Breast epithelium (tissue), 4 donors: ENCODE measurements around the gene OSTN. TPM values are rescaled to one million over a fixed set of nuclear protein-coding genes. Genes with fewer than 3 reads are reported as not detected.

Experiments
- DNase-seq, 2 donors: peaks; one replicate each; pipeline ENCODE4 v3.0.0-alpha.2; 2019; ENCODE audit warnings: low spot score in 2 of 2
- H3K27ac ChIP-seq, 2 donors: fragments of 200-600 bp; sonication (generic) in 1 of 2; one replicate each; pipeline ENCODE4 v1.5.1; 2016 to 2019; ENCODE audit warnings: mild to moderate bottlenecking in 1 of 2
- H3K27me3 ChIP-seq, 2 donors: fragments of 200-600 bp; sonication (generic) in 1 of 2; one replicate each; pipeline versions ENCODE4 v1.5.1 to v1.6.0; 2017 to 2019; ENCODE audit warnings: control low read depth in 1 of 2, mild to moderate bottlenecking in 1 of 2
- H3K36me3 ChIP-seq: fragments of 200-600 bp; one replicate; pipeline ENCODE4 v1.5.1; 2019
- H3K4me1 ChIP-seq, 2 donors: fragments of 200-600 bp; sonication (generic); one replicate each; pipeline ENCODE4 v1.5.1; 2016 to 2019; ENCODE audit warnings: control low read depth in 1 of 2
- H3K4me3 ChIP-seq, 3 donors: fragments of 200-600 bp; sonication (generic); 1 replicate in 2 of 3; 2 replicates in 1 of 3; pipeline ENCODE4 v1.5.1; 2016 to 2019; ENCODE audit warnings: mild to moderate bottlenecking in 3 of 3, moderate library complexity in 2 of 3
- H3K9me3 ChIP-seq, 2 donors: fragments of 200-600 bp; sonication (generic) in 1 of 2; one replicate each; pipeline ENCODE4 v1.5.1; 2016 to 2019; ENCODE audit warnings: control low read depth in 1 of 2
- POLR2A ChIP-seq: fragments of 450-650 bp; IDR thresholded peaks from one replicate; pipeline ENCODE4 v1.6.1; 2016; ENCODE audit warnings: antibody characterized with exemption, mild to moderate bottlenecking, moderate library complexity
- POLR2AphosphoS5 ChIP-seq, 3 donors: sonication (generic); formaldehyde crosslinking; IDR thresholded peaks; one replicate each; pipeline ENCODE4 v1.6.1; 2017; ENCODE audit warnings: antibody characterized with exemption in 3 of 3
- intact Hi-C: fragments of 100-400 bp; cut with DNase I; formaldehyde crosslinking; loops from one replicate; pipeline ENCODE4 v1.15.1; 2023; ENCODE audit warnings: low total_unique reads
- total RNA-seq, 3 donors: library from RNA; depleted of rRNA; stranded (reverse); fragments of >200 nt; gene quantifications; one replicate each; pipeline ENCODE4 v1.1.0, GENCODE V29; 2016
- TF ChIP-seq, protein P1 (sequence below), 3 donors: fragments of 450-650 bp; IDR thresholded peaks; one replicate each; pipeline ENCODE4 v1.5.1; 2016 to 2017; ENCODE audit warnings: antibody characterized with exemption in 3 of 3, mild to moderate bottlenecking in 3 of 3, moderate library complexity in 3 of 3

The OSTN gene
- total RNA-seq, 3 donors from 2014 or later = 2.5 TPM; not detected in 2

GRCh38 chr3:191282251-191283185, 83.5 kb downstream of the OSTN start:
- H3K36me3 ChIP-seq = no peaks in the 10 kb centered on the region
- H3K27me3 ChIP-seq = no peaks in the 10 kb centered on the region
- no peak for TF ChIP-seq POLR2A
- TF ChIP-seq, protein P1, sequence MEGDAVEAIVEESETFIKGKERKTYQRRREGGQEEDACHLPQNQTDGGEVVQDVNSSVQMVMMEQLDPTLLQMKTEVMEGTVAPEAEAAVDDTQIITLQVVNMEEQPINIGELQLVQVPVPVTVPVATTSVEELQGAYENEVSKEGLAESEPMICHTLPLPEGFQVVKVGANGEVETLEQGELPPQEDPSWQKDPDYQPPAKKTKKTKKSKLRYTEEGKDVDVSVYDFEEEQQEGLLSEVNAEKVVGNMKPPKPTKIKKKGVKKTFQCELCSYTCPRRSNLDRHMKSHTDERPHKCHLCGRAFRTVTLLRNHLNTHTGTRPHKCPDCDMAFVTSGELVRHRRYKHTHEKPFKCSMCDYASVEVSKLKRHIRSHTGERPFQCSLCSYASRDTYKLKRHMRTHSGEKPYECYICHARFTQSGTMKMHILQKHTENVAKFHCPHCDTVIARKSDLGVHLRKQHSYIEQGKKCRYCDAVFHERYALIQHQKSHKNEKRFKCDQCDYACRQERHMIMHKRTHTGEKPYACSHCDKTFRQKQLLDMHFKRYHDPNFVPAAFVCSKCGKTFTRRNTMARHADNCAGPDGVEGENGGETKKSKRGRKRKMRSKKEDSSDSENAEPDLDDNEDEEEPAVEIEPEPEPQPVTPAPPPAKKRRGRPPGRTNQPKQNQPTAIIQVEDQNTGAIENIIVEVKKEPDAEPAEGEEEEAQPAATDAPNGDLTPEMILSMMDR (IDR thresholded peaks at IDR 0.05) = no peak
- no peak for TF ChIP-seq POLR2AphosphoS5 (IDR thresholded peaks at IDR 0.05)
- DNase-seq = no peak
- intact Hi-C loops = no loop called here
- no peaks in the 10 kb centered on the region for H3K4me1 ChIP-seq
- H3K27ac ChIP-seq = no peak overlapping the region
- no peaks in the 10 kb centered on the region for H3K9me3 ChIP-seq
- no peak overlapping the region for H3K4me3 ChIP-seq

GRCh38 chr3:191283400-191283799, 84.4 kb downstream of the OSTN start:
- no peaks in the 10 kb centered on the region for H3K36me3 ChIP-seq
- no peaks in the 10 kb centered on the region for H3K9me3 ChIP-seq
- intact Hi-C loops = no loop called here
- no peak for DNase-seq
- no peak overlapping the region for H3K4me3 ChIP-seq
- no peaks in the 10 kb centered on the region for H3K27me3 ChIP-seq
- H3K27ac ChIP-seq = no peak overlapping the region
- no peaks in the 10 kb centered on the region for H3K4me1 ChIP-seq
- TF ChIP-seq POLR2AphosphoS5 (IDR thresholded peaks at IDR 0.05) (no peak), POLR2A (no peak)

DNA sequence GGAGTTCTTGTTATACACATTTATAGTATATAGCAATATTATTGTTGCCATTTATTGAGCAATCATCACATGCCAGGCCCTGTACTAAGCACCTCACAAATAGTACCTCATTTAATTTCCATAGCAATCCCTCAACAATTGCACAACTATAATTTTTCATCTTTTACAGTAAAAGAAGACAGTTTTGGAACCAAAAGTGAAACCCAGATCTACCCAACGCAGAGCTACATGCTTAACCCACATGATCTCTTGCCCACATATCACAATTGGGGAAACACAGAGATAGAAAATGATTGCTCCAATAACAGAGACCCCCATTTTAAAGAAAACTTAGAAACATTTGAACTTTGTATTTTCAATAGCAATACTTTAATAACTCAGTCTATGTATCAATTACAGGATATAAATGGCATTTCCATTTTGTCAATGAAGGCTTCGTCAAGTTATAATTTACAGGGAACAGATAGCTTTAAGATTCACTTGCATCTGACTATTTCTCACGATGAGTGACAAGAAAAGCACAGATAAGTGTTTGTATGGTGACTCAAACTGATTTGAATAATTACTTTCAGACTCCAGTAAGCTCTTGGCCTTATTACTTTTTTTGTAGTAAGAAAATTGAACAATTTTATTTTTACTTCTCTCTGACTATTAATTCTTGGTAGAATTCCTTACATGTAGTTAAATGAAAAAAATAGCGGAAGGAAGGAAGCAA, 91.4 kb downstream of the OSTN start:
- Histone ChIP-seq H3K27me3 (no peaks in the 10 kb centered on the region), H3K27ac (no peak overlapping the region), H3K9me3 (no peaks in the 10 kb centered on the region), H3K4me1 (no peaks in the 10 kb centered on the region), H3K36me3 (no peaks in the 10 kb centered on the region), H3K4me3 (peak overlapping the region; percentile 0 to 22 (median 19))
- intact Hi-C loops = no loop called here
- no peak for DNase-seq
- no peak for TF ChIP-seq POLR2AphosphoS5 (IDR thresholded peaks at IDR 0.05)
- TF ChIP-seq, protein P1 (IDR thresholded peaks at IDR 0.05) = no peak

GRCh38 chr3:191292243-191293015, 93.4 kb downstream of the OSTN start:
- TF ChIP-seq, protein P1 (IDR thresholded peaks at IDR 0.05) = no peak
- no peak for TF ChIP-seq POLR2A

GRCh38 chr3:191294291-191294690, 95.2 kb downstream of the OSTN start:
- Histone ChIP-seq H3K36me3 (no peaks in the 10 kb centered on the region), H3K27me3 (no peaks in the 10 kb centered on the region), H3K9me3 (no peaks in the 10 kb centered on the region), H3K4me1 (no peaks in the 10 kb centered on the region), H3K4me3 (no peak overlapping the region), H3K27ac (no peak overlapping the region)
- DNase-seq = no peak
- TF ChIP-seq, protein P1 (IDR thresholded peaks at IDR 0.05) = no peak
- TF ChIP-seq POLR2AphosphoS5 (IDR thresholded peaks at IDR 0.05) (no peak), POLR2A (no peak)
- intact Hi-C loops = no loop called here

More at GRCh38 chr3:191292243-191293015, 93.4 kb downstream of the OSTN start:
- no peak overlapping the region for H3K4me3 ChIP-seq
- no peaks in the 10 kb centered on the region for H3K9me3 ChIP-seq
- intact Hi-C loops = no loop called here
- H3K27ac ChIP-seq = no peak overlapping the region
- no peak for DNase-seq
- no peaks in the 10 kb centered on the region for H3K4me1 ChIP-seq
- no peaks in the 10 kb centered on the region for H3K27me3 ChIP-seq
- no peaks in the 10 kb centered on the region for H3K36me3 ChIP-seq
